Frontal cortex (tissue), 4 donors: ENCODE results near the gene OSCAR. TPM values are rescaled to one million over a fixed set of nuclear protein-coding genes. Genes with fewer than 3 reads are reported as not detected.
A peak's percentile ranks its signal among the peaks of the same experiment; 100 is the strongest.
"Not testable (repeated sequence)": the region's sequence is repeated elsewhere in the genome, so short reads cannot be mapped to it uniquely, and the experiment has no call there.

ENCODE experiments used
- DNase-seq, 2 donors: peaks; one replicate each; pipeline ENCODE4 v3.0.0; 2012; ENCODE audit warnings: low spot score in 2 of 2
- FAIRE-seq: peaks from 2 replicates; lab custom pipeline; 2012; peaks lifted over from hg19 to GRCh38; lab: Jason Lieb, UNC
- total RNA-seq: library from RNA; depleted of rRNA; stranded (reverse); fragments of >200 nt; gene quantifications from one replicate; pipeline ENCODE4 v1.2.3, GENCODE V29; 2014
- donor health status: control.
- donor health status: control.
- donor health status: control.

OSCAR gene
- total RNA-seq, 1 donor from 2014 or later, result not detected

DNA sequence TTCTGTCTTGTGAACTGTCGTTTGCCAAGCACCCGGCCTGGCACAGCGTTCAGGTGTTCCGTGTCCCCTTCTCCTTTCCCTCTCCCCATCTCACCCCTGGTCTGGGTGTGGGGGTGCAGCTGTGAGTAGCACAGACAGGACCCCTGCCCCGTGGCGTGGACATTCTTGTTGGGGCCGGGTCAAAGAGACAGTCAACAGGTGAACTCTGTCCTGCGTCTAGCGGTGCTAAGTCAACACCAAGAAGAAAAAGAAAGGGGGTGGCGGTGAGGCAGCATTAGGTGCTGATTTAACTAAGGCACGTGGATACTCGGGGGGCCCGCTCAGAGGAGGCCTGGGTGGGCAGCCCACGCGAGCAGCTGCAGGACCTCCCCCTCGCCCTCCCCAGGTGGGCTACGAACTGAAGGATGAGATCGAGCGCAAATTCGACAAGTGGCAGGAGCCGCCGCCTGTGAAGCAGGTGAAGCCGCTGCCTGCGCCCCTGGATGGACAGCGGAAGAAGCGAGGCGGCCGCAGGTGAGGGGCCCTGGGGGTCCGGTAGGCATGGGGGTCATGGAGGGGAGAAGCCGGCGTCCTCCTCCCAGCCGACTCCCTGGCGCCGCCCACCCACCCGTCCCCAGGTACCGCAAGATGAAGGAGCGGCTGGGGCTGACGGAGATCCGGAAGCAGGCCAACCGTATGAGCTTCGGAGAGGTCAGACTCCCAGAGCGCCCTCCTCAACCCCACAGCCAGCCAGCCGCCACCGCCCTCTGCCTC is 27.3 kb upstream of the OSCAR start:
- DNase-seq, result no peak
- no peak for FAIRE-seq

DNA sequence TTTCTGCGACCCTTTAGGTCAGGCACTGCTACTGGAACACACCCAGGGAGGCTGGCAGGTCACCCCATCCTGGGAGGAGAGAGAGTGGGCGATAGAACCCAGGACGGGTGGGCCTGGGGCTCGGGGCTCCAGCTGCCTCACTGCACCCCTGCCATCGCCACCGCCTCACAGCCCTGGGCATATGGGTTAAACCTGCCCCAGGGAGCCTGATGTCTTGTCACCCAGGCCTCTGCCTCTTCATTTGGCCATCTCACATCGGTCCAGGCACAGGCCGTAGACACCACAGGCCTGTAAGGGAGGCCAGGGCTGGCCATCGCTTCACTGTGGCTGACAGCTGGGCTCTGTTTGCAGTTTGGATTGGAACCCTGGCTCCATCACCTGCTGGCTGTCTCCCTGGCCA is 25.1 kb upstream of the OSCAR start:
- no peak for DNase-seq
- FAIRE-seq, result no peak

GRCh38 chr19:54124393-54124792 is 23.8 kb upstream of the OSCAR start:
- DNase-seq, result no peak

GRCh38 chr19:54123682-54124081 is 23.1 kb upstream of the OSCAR start:
- DNase-seq, result no peak
- no peak for FAIRE-seq

More at GRCh38 chr19:54124393-54124792, 23.8 kb upstream of the OSCAR start:
- no peak for FAIRE-seq

GRCh38 chr19:54121259-54121658 is 20.7 kb upstream of the OSCAR start:
- FAIRE-seq (no peak), DNase-seq (no peak)

DNA sequence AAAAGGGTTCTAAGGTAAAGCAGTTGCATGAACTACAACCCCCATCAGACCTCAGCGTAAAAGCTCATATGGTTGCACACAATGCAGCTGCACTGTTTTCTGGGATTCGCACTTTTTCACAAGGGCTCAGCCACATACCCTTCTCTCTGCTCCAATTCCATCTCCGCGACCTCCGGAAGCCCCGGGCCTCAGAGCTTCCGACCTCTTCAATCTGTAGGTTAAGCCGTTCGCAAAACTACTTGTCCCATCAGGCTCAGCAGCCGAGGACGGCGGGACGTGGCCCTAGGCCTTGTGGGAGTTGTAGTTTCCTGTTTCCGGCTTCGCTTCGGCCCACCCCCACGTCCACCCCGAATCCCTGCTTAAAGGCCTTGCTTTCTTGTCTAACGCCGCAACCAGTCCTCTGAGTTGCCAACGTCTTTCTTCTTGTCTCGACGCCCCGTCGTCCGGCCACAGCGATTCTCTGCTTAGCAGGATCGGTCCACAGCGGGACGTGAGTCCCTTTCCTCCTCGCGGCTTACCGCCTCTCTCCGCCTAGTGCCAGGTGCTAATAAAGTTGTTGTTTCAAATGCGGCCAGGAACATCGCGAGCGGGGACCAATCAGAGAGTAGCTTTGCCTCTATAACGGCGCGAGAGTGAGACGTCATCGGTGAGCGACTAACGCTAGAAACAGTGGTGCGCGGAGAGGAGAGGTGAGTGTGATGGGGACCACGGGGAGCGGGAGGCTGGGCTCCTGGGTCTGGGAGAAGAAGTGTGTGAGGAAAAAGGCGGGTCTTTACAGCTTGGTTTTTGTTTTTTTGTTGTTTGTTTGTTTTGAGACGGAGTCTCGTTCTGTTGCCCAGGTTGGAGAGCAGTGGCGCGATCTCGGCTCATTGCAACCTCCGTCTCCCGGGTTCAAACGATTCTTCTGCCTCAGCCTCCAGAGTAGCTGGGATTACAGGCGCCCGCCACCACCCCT is 14.8 kb upstream of the OSCAR start, which contains the start of the genes PRPF31 and TFPT:
TSS of gene PRPF31 (plus strand) at position 646 of the 955 bp plus-strand sequence. CDS start 2,525 bp downstream, outside the sequence.
TSS of gene TFPT (minus strand) at position 549 of the 955 bp plus-strand sequence. CDS start at position 161, 388 bp downstream.
- DNase-seq (peak; percentile 90 to 95), FAIRE-seq (no peak)

- FAIRE-seq (no peak), DNase-seq (no peak)
Measured at GRCh38 chr19:54114340-54115108, 13.9 kb upstream of the OSCAR start.

- DNase-seq, result no peak
- FAIRE-seq, result no peak
Measured at GRCh38 chr19:54109651-54110050, 9.0 kb upstream of the OSCAR start.

DNA sequence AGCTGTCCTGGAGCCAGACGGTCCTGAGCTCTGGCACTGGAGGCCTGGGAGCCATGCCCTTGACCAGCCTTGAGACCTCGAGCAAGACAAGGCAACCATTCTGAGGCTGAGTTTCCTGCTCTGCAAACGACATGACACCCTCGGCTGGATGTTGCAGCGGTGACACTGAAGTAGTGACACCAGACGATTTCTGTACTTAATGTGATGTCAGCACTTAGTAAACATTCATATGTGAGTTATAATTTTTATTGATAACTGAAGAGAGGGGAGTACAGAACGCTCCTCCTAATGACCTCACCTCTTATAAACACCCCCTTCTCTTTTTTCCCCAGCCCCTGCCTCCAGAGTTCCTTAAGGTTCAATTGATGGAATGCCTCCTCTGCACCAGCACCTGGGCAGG is 7.9 kb upstream of the OSCAR start:
- no peak for DNase-seq
- no peak for FAIRE-seq

- DNase-seq (no peak), FAIRE-seq (no peak)
Measured at GRCh38 chr19:54107876-54108490, 7.4 kb upstream of the OSCAR start.

GRCh38 chr19:54106716-54107115 is 6.1 kb upstream of the OSCAR start:
- no peak for DNase-seq
- no peak for FAIRE-seq

DNA sequence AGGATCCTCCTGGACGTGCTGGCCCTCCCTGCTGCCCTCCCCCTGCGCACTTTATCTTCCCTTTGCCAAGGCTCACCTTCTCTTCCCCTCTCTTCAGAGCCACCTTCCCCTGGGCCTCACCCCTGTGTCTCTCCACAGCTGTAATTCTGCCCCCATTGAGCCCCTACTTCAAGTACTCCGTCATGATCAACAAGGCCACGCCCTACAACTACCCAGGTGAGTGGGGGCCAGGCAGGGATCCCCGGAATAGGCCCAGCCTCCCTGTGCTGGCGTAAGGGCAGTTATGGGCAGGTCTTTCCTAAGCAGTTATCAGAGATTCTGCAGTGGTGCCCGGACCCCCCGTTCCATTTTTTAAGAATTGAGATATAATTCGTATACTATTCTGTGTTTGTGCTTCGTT is 5.2 kb upstream of the OSCAR start:
- FAIRE-seq, result no peak

GRCh38 chr19:54104998-54105715 is 4.6 kb upstream of the OSCAR start:
- FAIRE-seq (no peak), DNase-seq (no peak)

More for the DNA sequence above, 5.2 kb upstream of the OSCAR start:
- DNase-seq, result no peak

DNA sequence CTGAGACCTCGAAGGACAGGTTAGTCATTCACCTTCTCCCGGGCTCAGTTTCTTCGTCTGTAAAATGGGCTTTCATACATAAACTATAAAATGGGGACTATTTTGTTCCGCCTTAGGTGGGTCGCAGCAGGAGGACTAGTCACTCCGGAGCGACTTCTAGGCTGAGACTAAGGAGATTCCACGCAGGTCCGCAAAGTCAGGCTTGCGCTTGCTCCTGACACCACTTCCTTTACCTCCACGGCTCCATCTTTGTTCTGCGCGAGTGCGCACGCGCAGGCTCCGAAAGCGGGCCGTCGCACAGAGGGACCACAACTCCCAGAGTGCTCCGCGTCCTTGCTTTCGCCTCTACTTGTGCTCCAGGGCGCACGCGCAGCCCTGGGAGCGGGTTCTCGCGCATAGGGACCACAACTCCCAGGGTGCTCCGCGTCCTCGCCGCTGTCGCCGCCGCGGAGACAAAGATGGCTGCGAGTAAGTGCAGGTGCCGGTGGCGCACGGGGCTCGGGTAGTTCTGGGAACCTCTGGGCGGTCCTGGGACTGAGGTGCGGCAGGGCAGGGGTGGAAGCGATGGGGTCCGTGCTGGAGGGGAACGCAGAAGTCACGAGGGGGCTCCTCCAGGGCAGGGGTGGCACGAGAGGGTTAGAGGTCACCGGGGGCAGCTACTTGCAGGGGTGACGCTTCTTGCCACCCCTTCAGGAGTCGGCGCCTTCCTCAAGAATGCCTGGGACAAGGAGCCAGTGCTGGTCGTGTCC is 2.0 kb upstream of the OSCAR start, which contains the start of gene NDUFA3:
TSS of gene NDUFA3 (plus strand) at position 435 of the 749 bp plus-strand sequence. CDS start at position 459, 24 bp downstream.
- FAIRE-seq (no peak), DNase-seq (peak; percentile 97 to 99)

GRCh38 chr19:54099903-54100255 is 724 bp downstream of the OSCAR start:
- FAIRE-seq, DNase-seq: not testable (repeated sequence)

DNA sequence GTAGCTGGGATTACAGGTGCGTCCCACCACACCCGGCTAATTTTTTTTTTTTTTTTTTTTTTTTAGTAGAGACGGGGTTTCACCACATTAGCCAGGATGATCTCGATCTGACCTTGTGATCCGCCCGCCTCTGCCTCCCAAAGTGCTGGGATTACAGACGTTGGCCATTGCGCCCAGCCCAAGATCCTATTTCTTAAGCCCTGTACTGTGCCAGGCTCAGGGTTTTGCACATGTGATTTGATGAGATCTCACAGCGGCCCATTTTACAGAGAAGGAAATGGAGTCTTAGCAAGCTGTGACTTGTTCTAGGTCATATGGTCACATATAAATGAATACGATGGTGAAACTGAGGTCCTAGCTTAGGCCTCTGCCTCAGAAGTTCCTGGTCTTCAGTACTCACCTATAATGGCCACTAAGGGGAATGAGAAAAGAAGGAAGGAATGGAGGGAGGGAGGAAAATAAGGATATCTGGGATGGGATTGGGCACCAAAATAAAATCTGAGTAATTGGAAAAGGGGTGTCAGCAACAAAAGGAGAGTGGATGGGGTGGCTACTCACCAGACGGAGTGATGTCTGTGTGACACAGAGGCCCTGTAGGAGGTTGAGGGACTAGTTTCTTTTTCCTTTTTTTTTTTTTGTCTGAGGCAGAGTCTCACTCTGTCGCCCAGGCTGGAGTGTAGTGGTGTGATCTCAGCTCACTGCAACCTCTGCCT is 1.3 kb downstream of the OSCAR start:
- FAIRE-seq (no peak), DNase-seq (no peak)

- FAIRE-seq (no peak), DNase-seq (no peak)
Measured at GRCh38 chr19:54096617-54097106, 3.9 kb downstream of the OSCAR start.
